Stimulated activated CD8-positive, alpha-beta memory T cell treated with anti-CD3 and anti-CD28 coated beads, Interleukin-7, amount 100 ng/mL, for 4 hours (primary cell): ENCODE results near the gene GDF9.
"Not testable (repeated sequence)": the region's sequence is repeated elsewhere in the genome, so short reads cannot be mapped to it uniquely, and the experiment has no call there.

Source experiments
- DNase-seq, 2 donors: peaks; one replicate each; pipeline ENCODE4 v3.0.0-alpha.2; 2020; ENCODE audit warnings: low read depth in 2 of 2

The GDF9 gene

GRCh38 chr5:132873119-132873929, 7.1 kb upstream of the GDF9 start, which contains the start of gene LEAP2:
TSS of gene LEAP2 (plus strand) at chr5:132873668. CDS start at chr5:132873695, 27 bp downstream.
- no peak for DNase-seq

DNA sequence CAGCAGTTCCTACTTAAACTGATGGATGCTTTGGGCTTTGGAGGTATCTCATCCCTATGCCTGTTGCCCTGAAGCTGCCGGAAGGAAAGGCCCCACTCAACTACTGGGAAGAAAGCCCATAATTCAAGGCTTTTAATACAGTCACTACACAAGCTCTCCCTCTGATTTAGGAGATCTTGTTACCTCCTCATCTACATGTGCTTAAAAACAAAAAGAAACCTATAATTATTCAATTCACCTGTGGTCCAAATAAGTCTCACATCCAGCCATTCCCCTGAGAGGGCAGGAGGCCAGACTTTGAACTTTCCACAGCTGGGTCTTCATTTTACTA, 6.5 kb upstream of the GDF9 start:
- no peak for DNase-seq

GRCh38 chr5:132871459-132872284, 5.4 kb upstream of the GDF9 start:
- no peak for DNase-seq

DNA sequence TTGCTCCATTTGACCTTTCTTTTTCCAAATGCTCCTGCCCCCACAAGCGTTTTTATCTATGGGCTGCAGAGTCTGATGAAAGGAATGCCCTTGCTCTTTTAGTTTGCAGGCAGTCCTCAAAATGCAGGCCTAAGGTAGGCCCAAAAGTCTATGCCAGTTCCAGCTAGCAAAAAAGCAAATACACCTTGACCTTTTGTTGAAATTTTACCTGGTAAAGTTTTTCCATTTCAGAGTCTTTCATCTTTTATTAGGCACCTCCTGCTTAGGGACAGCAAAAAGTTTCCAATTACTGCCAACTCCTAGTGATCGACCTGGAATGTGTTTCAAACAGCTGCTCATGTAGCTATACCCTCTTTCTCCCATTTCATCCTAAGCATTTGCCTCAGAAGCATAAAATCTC, 4.5 kb upstream of the GDF9 start:
- DNase-seq = no peak

- DNase-seq = no peak
These were observed 2.5 kb upstream of the GDF9 start for GRCh38 chr5:132868754-132869153.

- DNase-seq = no peak
These were observed 780 bp upstream of the GDF9 start for GRCh38 chr5:132867046-132867451.

DNA sequence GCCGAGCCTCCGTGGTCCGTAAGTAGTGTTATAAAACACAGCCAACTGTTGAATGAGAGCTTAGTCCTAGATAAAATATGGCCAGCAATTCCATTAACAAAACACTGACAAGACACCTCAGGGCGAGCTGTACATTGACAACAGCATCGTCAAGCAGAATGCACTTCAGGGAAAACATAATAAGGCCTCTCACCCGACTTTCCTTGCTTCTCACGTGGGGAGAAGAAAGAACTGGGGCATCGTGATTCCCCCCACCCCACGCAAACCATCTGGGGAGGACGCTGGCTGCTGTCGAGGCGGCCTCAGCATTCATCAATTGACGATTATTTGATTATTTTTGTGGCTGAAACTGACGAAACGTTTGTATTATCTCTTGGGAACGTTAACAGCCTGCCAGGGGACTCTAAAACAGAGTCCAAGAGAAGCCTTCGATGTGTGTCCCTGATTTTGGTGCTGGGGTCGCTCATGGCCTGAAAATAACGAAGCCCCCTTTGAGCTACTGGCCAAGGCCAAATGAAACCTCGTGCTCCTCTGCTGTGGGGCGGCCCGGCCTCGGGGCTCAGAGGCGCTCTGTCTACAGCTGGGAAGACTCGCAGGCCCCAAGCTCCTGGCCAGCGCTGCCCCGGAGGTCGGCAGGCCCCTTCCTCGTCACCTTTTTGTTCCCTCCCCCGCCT, 464 bp downstream of the GDF9 start:
- DNase-seq = no peak

DNA sequence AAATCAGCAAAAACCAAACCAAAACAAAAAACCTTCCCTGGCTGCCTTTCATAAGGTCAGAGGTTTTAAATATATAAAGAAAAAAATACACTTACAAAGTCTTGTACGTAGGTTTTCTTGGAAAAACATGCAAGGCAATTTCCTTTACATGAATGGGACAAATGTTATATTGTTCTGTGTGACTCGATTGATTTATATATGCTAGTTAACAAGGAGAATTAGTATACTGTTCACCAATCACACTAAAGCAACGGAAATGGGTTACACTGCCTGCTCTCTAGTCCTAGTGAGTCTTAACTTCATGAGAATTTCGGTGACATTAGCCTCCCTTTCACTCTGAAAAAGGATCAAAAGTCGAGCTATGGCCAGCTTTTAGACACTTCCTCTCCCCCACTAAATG, 5.5 kb downstream of the GDF9 start:
- no peak for DNase-seq

DNA sequence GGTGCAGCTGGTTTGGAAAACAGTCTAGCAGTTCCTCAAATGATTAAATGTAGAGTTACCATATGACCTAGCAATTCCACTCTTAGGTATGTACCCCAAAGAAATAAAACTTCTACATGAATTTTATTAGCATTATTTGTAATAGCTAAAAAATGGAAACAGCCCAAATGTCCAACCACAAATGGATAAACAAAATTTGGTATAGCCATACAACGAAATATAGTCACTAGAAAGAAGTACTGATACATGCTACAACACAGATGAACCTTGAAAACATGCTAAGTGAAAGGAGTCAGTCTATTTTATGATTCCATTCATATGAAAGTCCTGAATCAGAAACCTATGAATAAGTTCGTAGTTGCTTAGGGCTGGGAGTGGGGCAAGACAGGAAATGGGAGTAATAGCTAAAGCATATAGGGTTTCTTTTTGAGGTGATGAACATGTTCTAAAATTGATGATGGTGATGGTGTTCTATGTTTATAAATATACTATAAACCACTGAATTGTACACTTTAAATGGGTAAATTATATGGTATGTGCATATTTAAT, 6.3 kb downstream of the GDF9 start:
- DNase-seq = no peak

DNA sequence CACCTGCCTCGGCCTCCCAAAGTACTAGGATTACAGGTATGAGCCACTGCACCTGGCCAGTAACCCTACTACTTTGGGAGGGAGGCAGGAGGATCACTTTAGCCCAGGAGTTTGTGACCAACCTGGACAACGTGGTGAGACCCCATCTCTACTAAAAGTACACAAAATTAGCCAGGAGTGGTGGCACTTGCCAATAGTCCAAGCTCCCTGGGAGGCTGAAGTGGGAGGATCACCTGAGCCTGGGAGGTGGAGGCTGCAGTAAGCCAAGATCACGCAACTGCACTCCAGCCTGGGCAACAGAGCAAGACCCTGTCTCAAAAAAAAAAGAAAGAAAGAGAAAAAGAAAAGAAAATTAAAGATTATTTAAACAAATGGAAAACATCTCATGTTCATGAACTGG, 10.3 kb downstream of the GDF9 start:
- no peak for DNase-seq

DNA sequence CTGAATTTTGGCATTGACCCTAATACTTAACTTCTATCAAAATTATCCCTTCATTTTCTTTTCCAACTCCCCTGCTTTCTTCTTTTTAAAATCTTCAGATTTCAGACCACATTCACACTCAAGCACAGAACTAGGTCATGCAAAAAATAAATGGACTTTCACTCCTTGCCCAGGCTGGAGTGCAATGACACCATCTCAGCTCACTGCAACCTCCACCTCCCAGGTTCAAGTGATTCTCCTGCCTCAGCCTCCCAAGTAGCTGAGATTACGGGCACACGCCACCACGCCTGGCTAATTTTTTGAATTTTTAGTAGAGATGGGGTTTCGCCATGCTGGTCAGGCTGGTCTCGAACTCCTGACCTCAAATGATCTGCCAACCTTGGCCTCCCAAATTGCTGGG, 11.3 kb downstream of the GDF9 start:
- DNase-seq = not testable (repeated sequence)

GRCh38 chr5:132854301-132854700, 12.0 kb downstream of the GDF9 start:
- DNase-seq = no peak

- no peak for DNase-seq
These were observed 12.5 kb downstream of the GDF9 start for GRCh38 chr5:132853790-132854189.

DNA sequence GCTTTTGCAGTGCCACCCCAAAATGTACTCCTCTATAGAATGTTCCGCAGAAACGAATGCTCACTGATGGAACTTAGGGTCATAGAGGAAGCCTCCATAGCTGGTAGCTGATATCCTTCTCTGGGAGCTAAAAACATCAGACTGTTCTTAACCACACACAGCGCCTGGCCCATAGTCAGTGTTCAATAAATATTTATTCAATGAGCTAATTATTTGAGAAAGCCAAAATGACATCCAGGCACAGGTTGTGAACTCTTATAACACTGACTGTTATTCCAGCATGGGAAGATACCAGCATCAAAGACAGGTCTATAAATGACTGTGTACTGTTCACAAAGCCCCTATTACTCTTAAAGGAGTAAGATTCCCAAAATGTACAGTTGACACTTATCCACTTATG, 12.9 kb downstream of the GDF9 start:
- no peak for DNase-seq

- DNase-seq = no peak
These were observed 16.2 kb downstream of the GDF9 start for GRCh38 chr5:132850066-132850465.

DNA sequence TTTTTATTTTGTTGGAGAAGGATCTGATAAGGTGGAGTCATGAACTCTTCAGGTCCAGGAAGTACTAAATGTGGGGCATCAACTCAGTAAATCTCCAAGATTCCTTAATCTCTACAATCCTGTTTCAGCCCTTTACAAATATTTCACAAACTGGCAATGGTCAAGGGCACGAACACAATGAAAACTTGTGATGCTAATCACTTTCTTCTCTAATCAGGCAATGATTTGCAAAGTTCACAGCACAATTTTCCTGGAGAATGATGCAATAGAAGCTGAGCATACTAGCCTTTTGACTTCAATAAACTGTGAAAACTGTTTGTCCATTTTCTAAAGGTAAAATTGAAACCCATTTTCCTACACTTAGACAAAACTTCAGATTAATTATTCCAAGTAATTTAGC, 16.9 kb downstream of the GDF9 start:
- DNase-seq = no peak

- DNase-seq = no peak
These were observed 18.0 kb downstream of the GDF9 start for GRCh38 chr5:132848270-132848669.

- DNase-seq = no peak
These were observed 25.0 kb downstream of the GDF9 start for GRCh38 chr5:132841305-132841704.

DNA sequence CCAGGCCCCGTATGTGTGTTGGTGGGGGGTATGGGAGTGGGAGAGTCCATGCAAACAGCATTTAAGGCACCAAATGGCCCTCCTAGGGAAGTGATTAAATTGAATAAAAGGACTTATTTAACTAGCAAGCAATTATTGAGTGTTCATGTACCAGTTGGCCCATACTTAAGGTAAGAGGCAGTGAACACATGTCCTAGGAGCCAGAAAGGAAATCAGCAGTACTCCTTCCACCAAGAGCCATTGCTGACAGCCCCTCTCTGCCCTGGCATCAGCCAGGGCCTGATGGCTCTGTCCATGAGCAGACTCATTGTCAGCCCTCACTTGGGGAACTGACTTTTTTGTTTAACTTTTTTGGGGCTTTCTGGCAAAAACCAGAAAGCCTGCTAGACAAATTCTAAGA, 25.4 kb downstream of the GDF9 start:
- no peak for DNase-seq

DNA sequence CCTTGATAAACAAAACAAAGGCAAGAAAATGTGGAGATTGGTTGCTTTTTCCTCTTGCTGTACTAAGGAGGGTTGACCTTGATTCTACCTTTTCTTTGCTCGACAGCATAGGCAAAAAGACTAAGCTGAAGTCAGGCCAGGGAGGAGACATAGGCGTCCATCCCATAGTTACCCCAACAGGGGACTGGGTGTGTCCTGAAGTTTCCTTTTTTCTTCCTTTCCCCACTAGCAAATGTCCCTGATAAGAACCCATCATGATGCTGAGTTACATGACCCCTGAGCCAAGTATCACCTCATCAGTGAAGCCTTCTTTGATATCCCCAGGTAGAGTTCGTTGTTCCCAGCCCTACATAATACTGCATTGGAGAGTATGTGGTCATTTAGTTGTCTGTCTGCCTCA, 26.0 kb downstream of the GDF9 start:
- DNase-seq = no peak

- DNase-seq = no peak
These were observed 26.6 kb downstream of the GDF9 start for GRCh38 chr5:132839426-132840301.
